Natural killer cell (primary cell): ENCODE results near the gene TAS2R41. TPM values are rescaled to one million over a fixed set of nuclear protein-coding genes. Genes with fewer than 3 reads are reported as not detected.

ENCODE experiments used
- ATAC-seq, 3 donors: fragments of 150-1000 bp in 2 of 3; fragments of 200-7000 bp in 1 of 3; cut with Tn5 transposase; 1 replicate in 1 of 3; 2 replicates in 2 of 3; pipeline ENCODE4 v1.10.0; 2021; ENCODE audit warnings: mild to moderate bottlenecking in 2 of 3, moderate library complexity in 2 of 3
- DNase-seq, 2 donors: peaks; one replicate each; pipeline versions ENCODE4 v3.0.0 to v3.0.0-alpha.2; 2013 to 2021; ENCODE audit warnings: mixed read lengths in 1 of 2
- H3K27ac ChIP-seq: one replicate; pipeline ENCODE4 v1.5.1; 2013; ENCODE audit warnings: mild to moderate bottlenecking, low read length
- H3K27me3 ChIP-seq: one replicate; pipeline ENCODE4 v1.6.1; 2013; ENCODE audit warnings: low read length; ENCODE audit not compliant: control insufficient read depth, insufficient read depth
- H3K36me3 ChIP-seq: one replicate; pipeline ENCODE4 v1.6.1; 2013; ENCODE audit warnings: low read length; ENCODE audit not compliant: control insufficient read depth, insufficient read depth
- H3K4me1 ChIP-seq: one replicate; pipeline ENCODE4 v1.6.1; 2013; ENCODE audit warnings: low read length; ENCODE audit not compliant: control insufficient read depth, insufficient read depth
- H3K4me3 ChIP-seq: one replicate; pipeline ENCODE4 v1.5.1; 2013; ENCODE audit warnings: low read length
- H3K9me3 ChIP-seq: one replicate; pipeline ENCODE4 v1.6.1; 2013; ENCODE audit warnings: low read length; ENCODE audit not compliant: control insufficient read depth, insufficient read depth
- H3K27ac Mint-ChIP-seq, 2 donors: one replicate each; pipeline ENCODE4 v1.8.0; 2022; ENCODE audit warnings: mild to moderate bottlenecking in 2 of 2, mixed read lengths in 2 of 2, moderate library complexity in 1 of 2
- H3K27me3 Mint-ChIP-seq, 2 donors: one replicate each; pipeline ENCODE4 v1.8.0; 2022; ENCODE audit warnings: low read depth in 2 of 2, mixed read lengths in 2 of 2
- H3K36me3 Mint-ChIP-seq: one replicate; pipeline ENCODE4 v1.8.0; 2022; ENCODE audit warnings: mixed read lengths
- H3K4me1 Mint-ChIP-seq, 2 donors: one replicate each; pipeline ENCODE4 v1.8.0; 2022; ENCODE audit warnings: mixed read lengths in 2 of 2
- H3K4me3 Mint-ChIP-seq: one replicate; pipeline ENCODE4 v1.8.0; 2022; ENCODE audit warnings: mild to moderate bottlenecking, moderate library complexity, mixed read lengths
- H3K9me3 Mint-ChIP-seq, 2 donors: one replicate each; pipeline ENCODE4 v1.8.0; 2022; ENCODE audit warnings: mixed read lengths in 2 of 2
- CTCF ChIP-seq: fragments of 200-600 bp; IDR thresholded peaks from one replicate; pipeline ENCODE4 v1.8.0; 2022; ENCODE audit warnings: antibody characterized with exemption
- WGBS: methylation state at CpG from one replicate; pipeline ENCODE4 v1.1.7; 2013; ENCODE audit warnings: missing lambda C conversion rate; ENCODE audit not compliant: insufficient coverage; 5-methylcytosine and 5-hydroxymethylcytosine counted together
- intact Hi-C: fragments of 100-400 bp; cut with micrococcal nuclease; formaldehyde crosslinking; loops from one replicate; pipeline ENCODE4 v1.14.2; 2022
- total RNA-seq, 4 donors: library from RNA; stranded (reverse); fragments of 120-200 nt in 1 of 4; gene quantifications; one replicate each; pipeline versions ENCODE4 v1.2.3 to v1.2.4, GENCODE V29; 2013 to 2022

TAS2R41 gene
- total RNA-seq, 3 donors from 2014 or later (not counting 1 experiment from before 2014, with no cell fraction given), result not detected

GRCh38 chr7:143499743-143500348 lies 22.2 kb downstream of the TAS2R41 start:
- Histone ChIP-seq H3K27ac (no peak overlapping the region), H3K4me3 (no peak overlapping the region), H3K27me3 (no peaks in the 10 kb centered on the region), H3K36me3 (no peaks in the 10 kb centered on the region), H3K9me3 (no peaks in the 10 kb centered on the region), H3K4me1 (no peaks in the 10 kb centered on the region)
- TF ChIP-seq CTCF, result no peak
- DNase-seq (no peak), ATAC-seq (no peak)
- 89% methylated on average over 8 of the region's 8 CpGs for WGBS
- intact Hi-C loops, result no loop called here
- H3K4me1 Mint-ChIP-seq, result no peaks in the 10 kb centered on the region
- no peaks in the 10 kb centered on the region for H3K36me3 Mint-ChIP-seq
- no peak overlapping the region for H3K4me3 Mint-ChIP-seq
- no peak overlapping the region for H3K27ac Mint-ChIP-seq
- no peaks in the 10 kb centered on the region for H3K9me3 Mint-ChIP-seq
- H3K27me3 Mint-ChIP-seq, result peaks cover 2 to 31% of the 10 kb centered on the region in 2 donors

- no peaks in the 10 kb centered on the region for H3K4me1 Mint-ChIP-seq
- ATAC-seq, result no peak
- H3K27me3 ChIP-seq, result no peaks in the 10 kb centered on the region
- H3K36me3 ChIP-seq, result no peaks in the 10 kb centered on the region
- no peaks in the 10 kb centered on the region for H3K9me3 Mint-ChIP-seq
- peaks cover 2 to 27% of the 10 kb centered on the region in 2 donors for H3K27me3 Mint-ChIP-seq
- H3K4me3 ChIP-seq, result no peak overlapping the region
- no peak for TF ChIP-seq CTCF
- no peaks in the 10 kb centered on the region for H3K36me3 Mint-ChIP-seq
- no peak overlapping the region for H3K4me3 Mint-ChIP-seq
- WGBS, result no CpG with 5 or more reads among the region's 2 CpGs
- H3K27ac Mint-ChIP-seq, result no peak overlapping the region
- intact Hi-C loops, result no loop called here
- no peaks in the 10 kb centered on the region for H3K9me3 ChIP-seq
- DNase-seq, result no peak
- no peak overlapping the region for H3K27ac ChIP-seq
- H3K4me1 ChIP-seq, result no peaks in the 10 kb centered on the region
Measured at GRCh38 chr7:143503261-143503660, 25.6 kb downstream of the TAS2R41 start.

DNA sequence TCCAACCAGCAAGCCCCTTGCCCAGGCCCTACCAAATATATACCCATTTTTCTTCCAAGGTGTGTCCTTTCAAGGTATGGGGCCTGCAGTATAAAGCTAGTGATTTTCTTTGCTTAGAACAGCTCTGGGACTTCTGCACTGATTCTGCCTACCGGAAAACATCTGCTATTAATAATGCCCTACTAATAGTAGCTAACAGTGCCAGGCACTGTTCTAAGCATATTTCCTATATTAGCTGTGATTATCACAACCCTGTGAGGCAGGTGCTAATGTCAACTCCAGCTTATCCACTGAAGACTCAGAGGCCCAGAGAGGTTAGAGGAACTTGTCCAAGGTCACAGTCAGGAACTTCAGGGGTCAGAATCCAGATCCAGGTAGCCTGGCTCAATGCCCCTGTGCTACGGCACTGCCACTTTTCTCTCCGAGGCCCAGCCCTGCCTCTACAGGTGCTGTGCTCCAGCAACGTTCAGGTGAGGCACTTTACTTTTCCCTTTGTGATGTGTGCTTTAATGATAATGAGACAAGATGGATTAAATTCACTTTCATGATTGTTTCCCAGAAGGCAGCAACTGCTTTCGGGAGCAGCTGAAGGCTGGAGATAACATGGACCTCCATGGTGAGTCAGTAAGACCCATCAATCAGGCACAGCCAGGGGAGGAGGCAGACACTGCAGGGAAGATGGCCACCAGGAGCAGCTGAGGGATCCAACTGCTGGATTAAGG lies 26.7 kb downstream of the TAS2R41 start:
- WGBS, result 94% methylated on average over 5 of the region's 5 CpGs
- no peaks in the 10 kb centered on the region for H3K4me1 Mint-ChIP-seq
- no peak for TF ChIP-seq CTCF
- no peak overlapping the region for H3K4me3 ChIP-seq
- ATAC-seq (no peak), DNase-seq (no peak)
- H3K9me3 ChIP-seq, result no peaks in the 10 kb centered on the region
- H3K9me3 Mint-ChIP-seq, result no peaks in the 10 kb centered on the region
- H3K36me3 ChIP-seq, result no peaks in the 10 kb centered on the region
- no peaks in the 10 kb centered on the region for H3K36me3 Mint-ChIP-seq
- peaks cover 2 to 27% of the 10 kb centered on the region in 2 donors for H3K27me3 Mint-ChIP-seq
- H3K4me3 Mint-ChIP-seq, result no peak overlapping the region
- no peaks in the 10 kb centered on the region for H3K27me3 ChIP-seq
- H3K4me1 ChIP-seq, result no peaks in the 10 kb centered on the region
- no peak overlapping the region for H3K27ac ChIP-seq
- intact Hi-C loops, result no loop called here
- no peak overlapping the region for H3K27ac Mint-ChIP-seq

DNA sequence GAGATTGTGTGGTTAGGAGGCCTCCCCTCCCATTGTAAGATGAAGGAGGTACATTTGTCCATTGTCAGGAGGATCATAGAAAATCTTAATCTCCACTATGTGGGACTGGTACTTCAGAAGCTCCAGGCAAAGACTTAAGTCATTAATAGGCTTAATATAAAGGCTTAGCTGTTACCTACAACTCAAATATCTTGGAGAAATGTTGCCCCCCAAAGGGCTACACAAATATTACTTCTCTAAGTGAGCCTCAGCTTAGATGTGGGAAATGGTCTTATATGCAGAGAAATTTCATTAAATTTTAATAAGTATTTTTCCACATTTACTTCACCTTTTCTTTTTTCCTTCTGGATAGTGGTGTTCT lies 27.2 kb downstream of the TAS2R41 start:
- ATAC-seq (no peak), DNase-seq (no peak)
- no peaks in the 10 kb centered on the region for H3K9me3 ChIP-seq
- intact Hi-C loops, result no loop called here
- no peaks in the 10 kb centered on the region for H3K36me3 Mint-ChIP-seq
- peaks cover 3 to 27% of the 10 kb centered on the region in 2 donors for H3K27me3 Mint-ChIP-seq
- no peaks in the 10 kb centered on the region for H3K36me3 ChIP-seq
- TF ChIP-seq CTCF, result no peak
- H3K27me3 ChIP-seq, result no peaks in the 10 kb centered on the region
- no peak overlapping the region for H3K27ac ChIP-seq
- no peaks in the 10 kb centered on the region for H3K9me3 Mint-ChIP-seq
- no peaks in the 10 kb centered on the region for H3K4me1 Mint-ChIP-seq
- H3K4me1 ChIP-seq, result no peaks in the 10 kb centered on the region
- no peak overlapping the region for H3K4me3 Mint-ChIP-seq
- no peak overlapping the region for H3K4me3 ChIP-seq
- H3K27ac Mint-ChIP-seq, result no peak overlapping the region
